ENCODE results near the gene WBP2.

Gene WBP2

DNA sequence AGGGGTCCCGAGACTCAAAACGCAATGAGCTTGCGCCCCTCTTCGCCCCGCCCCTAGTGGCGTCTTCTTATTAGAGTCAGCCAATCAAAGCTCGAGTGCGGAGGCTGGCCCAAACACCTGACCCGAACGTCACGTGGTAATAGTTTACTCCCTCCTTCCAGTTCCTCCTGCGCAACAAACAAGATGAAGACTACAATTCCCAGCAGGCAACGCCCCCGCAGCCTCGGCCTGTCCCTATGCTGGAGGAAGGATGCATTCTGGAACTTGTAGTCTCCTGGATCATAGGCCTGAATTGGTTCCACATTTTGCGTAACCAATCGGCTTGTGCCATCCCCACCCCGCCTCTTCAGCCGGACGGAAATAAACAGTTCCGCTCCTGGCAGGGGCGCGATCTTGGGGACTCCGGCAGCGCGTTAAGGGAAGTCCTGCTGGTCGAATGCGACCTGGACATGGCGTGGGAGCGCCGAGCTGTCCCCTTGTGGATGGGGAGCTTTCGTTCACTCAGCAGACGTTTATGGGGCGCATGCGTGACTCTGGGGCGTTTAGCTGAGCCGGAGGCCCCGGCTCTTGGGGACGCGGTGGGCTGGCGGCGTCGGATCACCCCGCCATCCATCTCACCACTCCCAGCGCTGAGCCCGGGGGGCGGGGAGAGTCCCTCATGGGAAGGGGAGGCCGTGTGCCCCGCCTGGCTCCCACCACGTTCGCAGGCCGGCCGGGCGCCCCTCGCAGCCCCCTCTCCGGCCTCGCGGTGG is at the start of gene WBP2:
Gene WBP2 (minus strand): TSS at position 26 of the 752 bp plus-strand sequence. CDS start 38 bp downstream, outside the sequence.
- peak; percentile 100 for DNase-seq

DNA sequence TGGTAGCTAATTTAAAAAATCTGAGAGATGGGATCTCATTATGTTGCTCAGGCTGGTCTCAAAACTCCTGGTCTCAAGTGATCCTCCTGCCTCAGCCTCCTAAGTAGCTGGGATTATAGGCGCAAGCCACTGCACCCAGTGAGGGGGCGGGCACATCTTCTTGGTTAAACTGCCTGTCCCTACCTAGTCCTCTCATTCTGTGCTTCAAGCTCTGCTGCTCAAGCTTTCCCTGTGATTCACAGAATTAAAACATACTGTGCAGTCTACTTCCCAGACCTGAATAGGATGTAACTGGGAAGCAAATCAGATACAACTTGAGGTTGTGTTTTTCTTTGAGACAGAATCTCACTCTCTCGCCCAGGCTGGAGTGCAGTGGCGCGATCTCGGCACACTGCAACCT is 47.3 kb upstream of the WBP2 start:
- DNase-seq, result no peak

DNA sequence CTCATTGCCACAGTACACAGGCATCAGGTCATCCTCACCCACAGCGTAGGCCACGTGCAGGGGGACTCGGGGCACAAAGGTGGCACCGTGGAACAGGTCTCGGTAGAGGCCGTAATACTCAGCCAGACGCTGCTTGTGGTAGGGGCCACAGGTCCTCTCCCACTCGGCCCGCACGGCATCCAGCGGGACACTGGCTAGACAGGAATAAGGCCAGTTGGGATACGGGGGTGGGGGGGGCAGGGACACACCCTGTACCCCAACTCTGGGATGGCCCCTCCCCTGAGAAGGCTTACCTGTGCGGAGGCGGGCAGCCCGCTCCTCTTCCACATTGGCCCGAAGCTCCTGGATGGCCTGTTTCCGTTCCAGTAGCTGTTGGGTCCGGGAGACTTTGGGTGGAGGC is 46.6 kb upstream of the WBP2 start:
- DNase-seq, result no peak

DNA sequence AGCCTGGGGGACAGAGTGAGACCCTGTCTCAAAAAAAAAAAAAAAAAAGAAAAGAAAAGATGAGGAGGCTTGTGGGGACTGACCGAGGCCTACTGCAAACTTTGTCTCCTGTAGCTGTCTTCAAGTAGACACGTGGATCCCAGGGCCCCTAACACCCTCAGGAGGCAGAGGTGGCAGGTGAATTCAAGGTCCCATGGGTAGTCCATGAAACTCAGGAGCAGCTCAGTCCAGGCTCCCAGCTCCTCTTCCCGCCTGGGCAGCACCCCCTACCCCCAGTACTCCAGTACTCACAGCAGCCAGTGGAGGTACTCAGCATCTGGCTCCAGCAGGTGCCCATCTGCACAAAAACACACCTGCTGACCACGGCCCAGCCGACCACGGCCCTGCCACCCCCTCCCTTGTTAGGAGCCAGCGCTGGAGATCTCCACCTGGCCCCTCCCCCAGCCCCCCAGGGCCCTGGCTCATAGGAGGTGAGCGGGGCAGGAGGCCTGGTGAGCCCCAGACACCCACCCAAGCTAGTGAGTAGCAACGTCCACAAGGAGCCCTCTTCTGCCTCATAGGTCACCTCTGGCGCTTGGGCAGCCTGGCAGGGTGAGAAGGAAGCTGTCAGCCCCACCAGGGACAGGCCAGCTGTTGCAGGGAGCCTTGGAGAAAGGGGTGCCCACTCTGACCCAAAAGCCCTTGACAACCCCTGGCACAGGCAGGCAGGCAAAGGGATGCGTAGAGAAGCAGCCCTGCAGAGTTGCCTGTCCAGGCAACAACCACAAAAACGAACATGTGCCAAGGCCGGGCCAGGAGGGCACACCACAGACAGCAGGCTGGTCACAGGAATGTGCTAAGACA is 45.8 kb upstream of the WBP2 start:
- no peak for DNase-seq

DNA sequence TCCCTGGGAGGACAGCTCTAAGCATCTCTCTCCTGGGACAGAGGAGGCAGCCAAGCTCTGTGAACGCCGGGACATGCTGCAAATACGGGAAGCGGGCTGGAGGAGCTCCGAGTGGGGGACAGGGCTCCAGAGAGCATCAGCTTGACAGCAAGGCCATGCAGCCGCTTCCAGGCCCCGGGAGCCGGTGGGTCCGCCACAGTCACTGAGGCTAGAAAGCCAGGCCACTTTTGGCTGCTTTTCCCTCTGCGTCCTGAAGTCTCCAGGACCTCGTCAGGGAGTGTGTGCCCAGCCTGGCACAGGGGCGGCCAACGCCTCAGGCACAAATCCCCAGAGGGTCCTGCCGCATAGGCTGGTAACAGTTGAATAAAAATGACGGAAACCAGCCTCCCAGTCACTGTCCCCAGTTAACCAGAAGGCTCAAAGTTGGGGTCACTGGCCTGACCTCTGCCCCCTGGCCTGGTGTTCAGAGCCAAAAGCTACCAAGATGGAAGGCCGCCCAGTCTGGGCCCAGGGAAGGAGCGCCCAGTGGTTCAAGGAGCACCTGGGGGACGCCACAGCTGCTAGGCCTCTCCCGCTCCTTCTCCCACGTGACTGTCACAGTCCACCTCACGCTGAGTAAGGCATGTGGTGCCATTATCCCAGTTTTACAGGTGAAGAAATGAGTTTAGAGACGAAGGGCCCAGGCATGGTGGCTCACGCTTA is 44.8 kb upstream of the WBP2 start:
- no peak for DNase-seq

DNA sequence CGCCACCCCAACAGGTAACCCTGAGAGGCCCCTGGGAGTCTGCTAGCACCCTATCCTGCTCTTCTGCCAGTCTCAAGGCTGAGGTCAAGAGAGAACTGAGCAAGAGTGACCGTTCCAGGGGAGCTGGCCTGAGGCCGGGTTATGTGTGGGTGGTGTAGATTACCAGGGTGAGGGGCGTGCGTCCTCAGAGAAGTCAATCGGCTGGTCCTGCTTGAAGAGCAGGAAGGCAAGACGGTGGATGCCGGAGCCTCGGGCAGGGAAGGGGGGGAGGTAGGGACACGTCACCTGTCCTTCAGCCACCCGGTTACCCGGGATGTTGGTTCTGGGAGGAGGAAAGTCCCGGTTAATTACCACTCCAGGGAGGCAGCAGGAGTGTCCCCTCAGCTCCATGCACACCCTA is 44.2 kb upstream of the WBP2 start:
- DNase-seq, result no peak

DNA sequence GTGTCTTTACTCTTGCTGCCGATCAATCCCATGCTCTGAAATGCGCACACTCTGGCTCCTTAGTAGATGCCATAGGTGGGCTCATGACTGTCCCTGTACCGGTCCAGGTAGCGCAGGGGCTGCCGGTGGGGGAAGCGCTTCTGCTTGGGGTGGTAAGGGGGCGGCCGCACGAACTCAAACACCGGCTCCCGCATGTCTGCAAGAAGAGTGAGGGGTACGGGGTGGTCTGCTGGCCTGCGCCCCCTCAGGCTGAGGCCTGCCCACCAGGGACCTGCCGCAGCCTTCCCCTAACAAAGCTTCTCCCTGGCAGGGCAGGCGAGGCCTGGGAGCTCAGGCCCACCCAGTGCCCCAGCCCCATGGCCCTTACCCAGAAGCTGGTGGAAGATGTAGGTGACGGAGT is 43.7 kb upstream of the WBP2 start:
- no peak for DNase-seq

DNA sequence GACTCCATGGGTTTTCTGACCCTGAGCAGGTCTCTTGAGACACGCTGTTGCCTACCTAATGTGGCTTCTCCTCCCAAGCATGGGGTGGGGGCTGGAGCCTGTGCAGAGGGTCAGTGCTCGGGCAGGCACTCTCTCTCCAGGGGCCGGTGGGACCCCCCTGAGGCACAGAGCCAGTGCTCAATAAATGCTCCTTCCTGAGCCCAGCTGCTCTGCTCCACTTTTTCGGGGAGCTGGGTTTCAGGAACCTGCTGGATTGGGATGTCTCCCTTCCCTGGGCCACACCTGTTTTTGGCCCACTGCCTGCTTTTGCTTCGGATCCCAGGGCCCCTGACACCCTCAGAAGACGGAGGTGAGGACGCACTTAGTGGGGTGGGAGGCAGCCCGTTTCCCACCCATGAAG is 42.9 kb upstream of the WBP2 start:
- DNase-seq, result no peak

DNA sequence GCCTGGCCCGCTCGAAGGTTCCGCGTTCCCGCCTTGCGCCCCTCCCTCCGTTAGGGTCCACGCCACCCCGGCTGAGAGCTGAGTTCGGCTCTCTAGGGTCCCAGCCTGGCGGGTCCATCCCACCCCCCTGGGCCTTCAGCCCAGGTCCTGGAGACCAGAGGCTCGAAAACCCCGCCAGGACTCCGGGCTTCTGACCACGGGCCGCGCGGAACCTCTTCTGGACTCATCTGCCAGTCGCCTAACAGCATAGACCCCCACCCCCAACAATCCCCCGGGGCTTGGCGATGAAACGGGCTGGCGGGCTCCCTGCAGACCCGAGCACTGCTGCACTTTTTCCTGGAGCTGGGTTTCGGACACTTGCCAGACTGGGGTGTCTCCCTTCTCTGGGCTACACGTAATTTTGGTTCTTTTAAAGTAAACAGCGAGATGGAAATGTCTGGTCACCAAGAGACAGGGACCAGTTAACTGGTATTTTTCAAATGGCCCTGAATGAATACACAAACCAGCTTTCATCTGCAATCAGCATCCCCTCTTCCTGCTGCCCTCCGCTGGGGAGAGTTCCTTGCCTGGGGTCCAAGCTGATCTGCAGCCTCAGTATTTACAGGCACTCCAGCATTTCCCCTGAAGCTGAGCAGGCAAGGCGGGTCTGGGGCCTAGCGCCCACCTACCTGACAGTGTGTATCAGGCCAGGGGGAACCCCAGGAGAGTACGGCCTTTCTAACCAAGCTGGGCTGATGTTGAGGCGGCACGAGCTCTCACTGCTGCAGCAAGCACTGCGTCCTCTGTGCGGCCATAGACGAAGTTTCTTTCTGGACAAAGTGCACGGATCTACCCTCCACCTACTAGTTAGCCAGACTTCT is 42.3 kb upstream of the WBP2 start:
- DNase-seq, result no peak

DNA sequence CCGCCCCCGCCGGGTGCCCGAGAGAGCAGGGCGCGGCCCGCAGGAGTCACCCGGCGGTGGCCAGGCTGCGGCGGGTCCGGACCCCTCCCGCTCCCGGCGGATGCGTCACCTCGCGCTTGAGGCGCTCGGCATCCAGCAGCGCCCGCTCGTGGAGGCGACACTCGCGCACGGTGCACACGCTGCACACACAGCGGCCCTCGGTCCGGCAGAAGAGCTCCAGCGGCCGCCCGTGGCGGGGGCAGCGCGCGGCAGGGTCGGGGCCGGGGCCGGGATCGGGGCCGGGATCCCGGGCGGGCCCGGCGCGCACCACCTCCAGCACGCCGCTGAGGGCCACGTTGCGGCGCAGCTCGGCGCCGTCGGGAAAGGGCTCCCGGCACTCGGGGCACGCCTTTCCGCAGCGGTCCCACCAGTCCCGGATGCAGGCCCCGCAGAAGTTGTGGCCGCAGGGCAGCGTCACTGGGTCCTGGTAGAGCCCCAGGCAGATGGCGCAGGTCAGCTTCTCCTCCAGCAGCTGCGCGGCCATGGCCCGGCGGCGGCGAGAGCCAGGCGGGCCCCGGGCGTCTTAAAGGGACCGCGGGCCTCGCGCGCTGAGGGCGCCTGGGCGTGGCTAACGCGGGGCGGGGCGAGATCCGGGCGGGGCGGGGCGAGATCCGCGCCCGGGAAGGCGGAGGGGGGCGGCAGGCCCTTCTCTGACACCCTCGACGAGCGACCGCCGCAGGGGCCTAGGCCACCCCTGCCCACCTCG is 41.5 kb upstream of the WBP2 start, which contains the start of gene TRIM65:
Gene TRIM65 (minus strand): TSS at position 537 of the 745 bp plus-strand sequence. CDS start 14 bp downstream, at position 523.
- DNase-seq, result peak; percentile 54

DNA sequence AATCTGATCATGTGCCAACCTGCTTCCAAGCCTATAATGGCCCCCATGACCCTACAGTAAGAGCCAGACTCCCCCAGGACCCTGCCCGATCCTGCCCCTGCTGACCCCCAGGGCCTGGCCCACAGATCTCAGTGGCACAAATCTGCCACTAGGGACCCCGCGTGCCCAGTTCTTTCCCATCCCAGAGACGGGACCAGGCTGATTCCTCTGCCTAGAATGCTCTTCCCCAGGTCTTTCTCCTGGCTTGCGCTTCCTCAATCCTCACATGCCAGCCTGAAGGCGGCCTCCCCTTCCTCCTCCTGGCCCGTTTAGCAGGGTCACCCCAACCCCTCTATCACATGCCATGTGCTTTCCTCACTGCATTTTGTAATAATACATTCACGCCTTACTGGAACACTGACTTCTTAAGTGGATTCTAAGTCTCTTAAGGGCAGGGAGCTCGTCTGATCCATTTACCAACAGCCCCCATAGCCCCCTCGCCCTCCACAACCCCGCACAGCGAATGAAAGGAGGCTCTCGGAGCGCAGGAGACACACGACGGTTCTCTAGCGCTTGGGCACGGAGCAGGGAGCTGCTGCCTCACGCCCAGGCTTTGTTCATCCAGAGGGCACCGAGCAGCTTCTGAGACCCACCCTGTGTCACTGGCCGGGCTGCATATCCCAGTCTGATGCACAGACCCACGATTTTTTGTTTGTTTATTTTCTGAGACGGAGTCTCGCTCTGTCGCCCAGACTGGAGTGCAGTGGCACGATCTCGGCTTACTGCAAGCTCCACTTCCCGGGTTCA is 40.4 kb upstream of the WBP2 start:
- DNase-seq, result no peak

DNA sequence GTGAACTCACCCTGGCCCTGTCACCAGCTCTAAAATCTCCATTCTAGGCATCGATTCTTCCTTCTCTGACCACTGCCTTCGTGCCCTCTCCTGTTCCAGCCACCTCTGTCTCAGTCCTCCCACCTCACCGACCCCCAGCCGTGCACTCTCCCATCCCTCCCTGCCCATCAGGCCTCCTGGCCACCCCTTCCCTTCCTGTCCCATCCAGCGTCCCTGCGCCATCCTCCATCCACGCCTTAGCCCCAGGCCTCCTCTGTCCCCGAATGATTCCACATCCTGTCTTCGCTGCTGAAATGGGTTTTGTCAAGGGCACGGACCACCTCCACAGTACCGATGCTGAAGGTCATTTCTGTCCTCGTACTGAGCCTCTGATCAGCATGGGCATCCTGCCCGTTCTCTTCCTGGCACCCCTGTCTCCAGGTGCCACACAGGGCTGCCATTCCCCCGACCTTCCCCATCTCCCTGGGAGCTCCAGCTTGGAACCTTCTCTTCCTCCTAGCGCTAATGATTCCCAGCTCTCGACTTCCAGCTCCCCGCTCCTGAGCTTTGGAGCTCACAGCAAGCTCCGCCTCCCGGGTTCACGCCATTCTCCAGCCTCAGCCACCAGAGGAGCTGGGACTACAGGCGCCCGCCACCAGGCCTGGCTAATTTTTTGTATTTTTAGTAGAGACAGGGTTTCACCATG is 39.1 kb upstream of the WBP2 start:
- no peak for DNase-seq

DNA sequence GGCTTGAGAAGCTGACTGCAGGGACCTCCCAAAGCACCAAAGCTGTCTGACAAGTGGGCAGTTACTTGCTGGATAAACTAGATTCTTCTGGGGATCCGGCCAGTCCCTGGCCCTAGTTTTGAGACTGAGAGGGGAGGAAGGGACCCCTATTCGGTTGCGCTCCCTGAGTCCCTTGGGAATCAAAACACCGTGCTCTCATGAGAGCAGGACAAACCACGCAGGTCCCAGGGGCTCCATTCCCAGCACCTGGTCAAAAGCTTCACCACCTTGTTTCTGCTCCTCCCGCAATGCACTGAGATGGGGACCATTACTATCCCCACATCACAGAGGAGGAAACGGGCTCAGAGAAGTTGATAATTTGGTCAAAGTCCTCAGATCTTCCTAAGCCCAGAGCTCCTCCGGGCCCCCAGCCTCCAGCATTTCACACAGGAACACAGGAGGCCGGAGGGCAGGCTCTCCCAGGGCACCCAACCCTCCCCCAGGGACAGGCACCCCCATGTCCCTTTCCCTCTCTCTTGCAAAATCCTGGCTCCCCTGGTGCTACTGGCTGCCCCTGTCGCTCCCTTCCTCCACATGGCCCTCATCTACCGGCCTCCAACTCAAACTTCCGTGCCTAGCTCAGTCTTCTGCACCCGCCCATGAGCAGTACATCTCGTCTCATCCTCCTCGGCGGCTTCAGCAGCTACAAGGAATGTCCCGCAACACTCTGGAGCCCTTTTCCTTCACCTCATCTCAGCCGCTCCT is 38.3 kb upstream of the WBP2 start:
- no peak for DNase-seq

DNA sequence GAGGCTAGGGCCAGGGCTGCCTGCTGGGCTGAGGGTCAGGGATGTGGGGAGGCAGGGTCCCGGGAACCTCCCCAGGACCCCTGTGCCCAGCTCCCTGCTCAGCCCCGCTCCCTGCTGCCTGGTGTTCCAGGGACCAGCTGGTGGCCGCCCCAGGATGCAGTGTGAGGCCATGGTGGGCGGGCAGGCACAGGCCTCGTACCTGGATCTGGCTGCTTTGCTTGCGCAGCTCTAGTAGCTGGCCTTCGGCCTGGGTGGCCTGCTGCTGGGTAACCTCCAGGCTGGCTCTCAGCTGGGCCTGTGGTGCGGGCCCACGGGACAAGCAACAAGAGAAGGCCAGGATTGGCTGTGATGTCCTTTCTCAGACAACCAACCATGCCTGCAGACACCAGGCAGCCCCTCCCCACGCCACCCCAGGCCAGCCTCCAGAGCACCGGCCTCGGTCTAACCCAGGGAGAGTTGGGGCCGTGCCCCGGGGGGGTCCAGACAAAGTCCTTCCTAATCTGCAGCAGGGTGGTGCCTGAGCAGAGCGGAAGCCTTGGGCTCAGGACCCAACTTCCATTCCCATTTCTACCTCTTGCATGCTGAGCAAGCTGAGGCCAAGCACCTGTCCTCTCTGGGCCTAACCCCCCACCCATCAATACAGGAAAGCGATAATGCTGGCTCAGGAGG is 37.6 kb upstream of the WBP2 start:
- no peak for DNase-seq

DNA sequence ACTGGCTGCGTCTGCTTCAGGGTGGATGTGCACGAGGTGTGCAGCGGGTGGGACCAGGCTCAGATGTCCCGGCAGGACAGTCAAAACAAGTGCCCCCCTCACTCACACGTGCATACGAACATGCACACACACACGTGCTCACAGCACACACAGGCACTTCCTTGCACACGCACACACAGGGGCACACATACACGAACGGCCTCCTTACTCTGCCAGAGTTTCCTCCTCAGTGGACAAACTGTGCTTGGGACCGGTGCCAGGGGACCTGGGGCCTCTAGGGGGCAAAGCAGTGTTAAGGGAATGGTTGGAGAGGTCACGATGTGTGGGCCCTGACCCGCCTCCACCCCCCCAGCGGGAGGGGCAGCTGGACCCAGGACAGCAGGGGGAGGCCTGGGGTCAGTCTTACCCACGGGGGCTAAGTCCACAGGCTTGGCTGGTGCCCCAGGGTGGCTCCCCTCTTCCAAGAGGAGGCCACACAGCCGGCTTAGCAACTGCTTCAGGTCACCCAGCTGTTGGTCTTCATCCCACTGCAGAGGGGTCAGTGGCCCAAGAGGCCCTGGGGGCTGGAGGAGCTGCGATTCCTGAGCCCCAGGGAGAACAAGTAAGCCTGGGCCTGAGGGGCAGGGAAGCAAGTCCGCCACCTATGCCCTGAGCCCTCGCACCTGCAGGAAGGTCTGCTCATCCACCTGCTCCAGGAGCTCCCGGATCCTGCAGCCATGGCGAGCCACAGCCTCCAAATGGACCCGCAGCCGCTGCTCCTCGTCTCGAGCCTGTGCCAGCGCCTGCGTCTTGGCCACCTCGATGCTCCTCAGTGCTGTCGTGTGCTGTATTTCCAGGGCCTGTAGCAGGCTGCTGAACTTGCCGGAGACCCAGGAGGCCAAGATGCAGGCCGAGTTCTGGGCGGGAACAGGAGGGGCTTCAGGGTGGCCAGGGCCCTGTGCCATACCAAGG is 36.7 kb upstream of the WBP2 start:
- DNase-seq, result no peak

DNA sequence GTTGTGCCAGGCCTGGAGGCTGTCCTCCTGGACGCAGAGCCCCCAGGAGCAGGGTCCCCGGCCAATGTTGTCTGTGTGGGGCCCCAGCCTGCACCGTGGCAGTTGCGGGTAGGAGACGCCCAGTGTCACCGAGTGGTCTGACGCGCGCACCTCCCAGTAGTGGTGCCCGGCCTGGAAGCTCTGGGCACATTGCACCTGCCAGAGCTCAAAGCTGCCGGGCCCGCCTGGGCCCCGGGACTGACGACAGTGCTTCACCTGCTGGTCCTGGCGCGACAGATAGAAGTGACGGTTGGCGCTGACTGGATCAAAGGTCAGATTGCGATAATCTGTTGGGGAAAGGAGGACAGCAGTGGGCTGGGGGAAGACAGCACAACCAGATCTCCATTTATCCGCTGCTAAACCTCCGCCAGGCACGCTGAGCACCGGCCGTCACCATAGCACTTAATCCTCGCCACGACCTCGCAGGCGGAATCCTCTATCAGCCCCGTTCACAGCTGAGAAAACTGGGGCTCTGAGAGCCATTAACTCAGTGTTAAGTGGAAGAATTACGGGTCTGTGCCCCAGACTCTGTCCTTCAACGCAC is 36.0 kb upstream of the WBP2 start:
- no peak for DNase-seq

DNA sequence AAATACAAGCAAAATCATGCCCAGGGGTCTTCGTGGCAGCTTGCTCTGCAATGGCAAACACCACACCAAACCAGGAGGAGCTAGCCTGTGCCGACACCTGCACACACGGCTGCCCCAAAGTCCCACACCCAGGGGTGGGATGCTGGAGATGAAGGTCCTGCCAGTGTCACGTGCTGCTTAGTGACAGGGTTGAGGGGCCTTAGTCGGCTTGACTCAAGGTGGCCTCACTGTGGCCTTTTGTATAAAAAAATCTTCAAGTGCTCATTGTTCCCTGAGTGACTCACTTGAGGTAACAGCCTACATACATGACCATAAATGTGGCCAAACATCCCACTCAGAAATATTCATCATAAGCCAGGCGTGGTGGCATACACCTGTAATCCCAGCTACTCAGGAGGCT is 34.3 kb upstream of the WBP2 start:
- no peak for DNase-seq
